ENCODE results near the gene UBE4A.

The UBE4A gene

GRCh38 chr11:118321386-118322082 lies 37.9 kb upstream of the UBE4A start:
- H3K4me1 Mint-ChIP-seq, result peaks cover 6% of the 10 kb centered on the region
- peaks cover 4% of the 10 kb centered on the region for H3K9me3 Mint-ChIP-seq
- no peaks in the 10 kb centered on the region for H3K36me3 Mint-ChIP-seq (ENCODE audit: low read depth)
- DNase-seq, result no peak
- H3K27ac Mint-ChIP-seq, result no peak overlapping the region
- H3K4me3 Mint-ChIP-seq, result no peak overlapping the region
- TF ChIP-seq CTCF (IDR thresholded peaks at IDR 0.05), result no peak
- peaks cover 30% of the 10 kb centered on the region for H3K27me3 Mint-ChIP-seq (ENCODE audit: low read depth, poor library complexity)

- H3K27me3 Mint-ChIP-seq (ENCODE audit: low read depth, poor library complexity), result peaks cover 31% of the 10 kb centered on the region
- H3K36me3 Mint-ChIP-seq (ENCODE audit: low read depth), result no peaks in the 10 kb centered on the region
- no peaks in the 10 kb centered on the region for H3K9me3 Mint-ChIP-seq
- DNase-seq, result no peak
- H3K4me1 Mint-ChIP-seq, result no peaks in the 10 kb centered on the region
- no peak overlapping the region for H3K4me3 Mint-ChIP-seq
- H3K27ac Mint-ChIP-seq, result no peak overlapping the region
- no peak for TF ChIP-seq CTCF (IDR thresholded peaks at IDR 0.05)
Measured at GRCh38 chr11:118322721-118323120, 36.7 kb upstream of the UBE4A start.

GRCh38 chr11:118325283-118325682 lies 34.1 kb upstream of the UBE4A start:
- DNase-seq, result no peak
- peaks cover 11% of the 10 kb centered on the region for H3K9me3 Mint-ChIP-seq
- H3K27ac Mint-ChIP-seq, result no peak overlapping the region
- H3K27me3 Mint-ChIP-seq (ENCODE audit: low read depth, poor library complexity), result peaks cover 40% of the 10 kb centered on the region
- H3K4me1 Mint-ChIP-seq, result no peaks in the 10 kb centered on the region
- no peaks in the 10 kb centered on the region for H3K36me3 Mint-ChIP-seq (ENCODE audit: low read depth)
- no peak for TF ChIP-seq CTCF (IDR thresholded peaks at IDR 0.05)
- no peak overlapping the region for H3K4me3 Mint-ChIP-seq

GRCh38 chr11:118328745-118329144 lies 30.7 kb upstream of the UBE4A start:
- TF ChIP-seq CTCF (IDR thresholded peaks at IDR 0.05), result no peak
- no peak overlapping the region for H3K4me3 Mint-ChIP-seq
- H3K4me1 Mint-ChIP-seq, result no peaks in the 10 kb centered on the region
- H3K36me3 Mint-ChIP-seq (ENCODE audit: low read depth), result no peaks in the 10 kb centered on the region
- H3K27ac Mint-ChIP-seq, result no peak overlapping the region
- no peak for DNase-seq
- peaks cover 28% of the 10 kb centered on the region for H3K9me3 Mint-ChIP-seq
- H3K27me3 Mint-ChIP-seq (ENCODE audit: low read depth, poor library complexity), result peaks cover 31% of the 10 kb centered on the region

- Mint-ChIP-seq H3K4me1 (peaks cover 5% of the 10 kb centered on the region), H3K4me3 (no peak overlapping the region), H3K27me3 (ENCODE audit: low read depth, poor library complexity) (peaks cover 16% of the 10 kb centered on the region), H3K36me3 (ENCODE audit: low read depth) (no peaks in the 10 kb centered on the region), H3K27ac (no peak overlapping the region), H3K9me3 (peaks cover 17% of the 10 kb centered on the region)
- DNase-seq, result no peak
- TF ChIP-seq CTCF (IDR thresholded peaks at IDR 0.05), result no peak
Measured at GRCh38 chr11:118334745-118335144, 24.7 kb upstream of the UBE4A start.

GRCh38 chr11:118338637-118339061 lies 20.8 kb upstream of the UBE4A start:
- DNase-seq, result no peak
- Mint-ChIP-seq H3K9me3 (peaks cover under 1% of the 10 kb centered on the region), H3K27me3 (ENCODE audit: low read depth, poor library complexity) (peaks cover 22% of the 10 kb centered on the region), H3K27ac (no peak overlapping the region), H3K4me3 (no peak overlapping the region), H3K36me3 (ENCODE audit: low read depth) (no peaks in the 10 kb centered on the region), H3K4me1 (peaks cover 5% of the 10 kb centered on the region)
- no peak for TF ChIP-seq CTCF (IDR thresholded peaks at IDR 0.05)
